HL-60/S4 (cell line): ENCODE data around the gene ZMIZ1.

Experiments used
- in situ Hi-C: fragments of 300-500 bp; cut with MboI; formaldehyde crosslinking; loops from 2 replicates; pipeline ENCODE4 v1.14.3; 2022; ENCODE audit warnings: low sequenced_read_pairs

Gene ZMIZ1

DNA sequence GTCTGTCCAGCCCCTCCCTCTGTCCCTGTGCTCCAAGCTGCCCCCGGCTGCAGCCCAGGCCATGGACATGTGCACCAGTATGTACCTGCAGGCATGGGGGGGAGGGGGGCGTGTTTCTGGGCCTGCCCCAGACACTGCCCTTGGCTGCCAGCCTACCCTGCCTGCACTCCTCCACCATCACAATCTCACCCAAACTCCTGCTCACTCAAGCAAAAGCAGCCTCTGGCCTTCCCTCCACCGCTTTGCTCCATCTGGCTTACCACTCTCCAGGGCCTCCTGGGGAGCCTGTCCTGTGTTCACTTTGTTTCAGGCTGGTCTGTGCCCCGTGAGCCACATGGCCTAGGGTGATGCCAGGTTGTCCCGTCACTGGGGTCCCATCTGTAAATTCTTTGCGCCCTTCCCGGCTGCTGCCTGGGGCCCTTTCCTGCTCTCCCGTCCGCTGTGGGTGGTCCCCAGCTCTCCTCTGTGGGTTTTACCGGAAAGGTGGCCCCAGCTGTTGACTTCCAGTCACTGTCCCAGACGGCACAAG, 245.2 kb downstream of the ZMIZ1 start:
- in situ Hi-C loops: no loop called here

DNA sequence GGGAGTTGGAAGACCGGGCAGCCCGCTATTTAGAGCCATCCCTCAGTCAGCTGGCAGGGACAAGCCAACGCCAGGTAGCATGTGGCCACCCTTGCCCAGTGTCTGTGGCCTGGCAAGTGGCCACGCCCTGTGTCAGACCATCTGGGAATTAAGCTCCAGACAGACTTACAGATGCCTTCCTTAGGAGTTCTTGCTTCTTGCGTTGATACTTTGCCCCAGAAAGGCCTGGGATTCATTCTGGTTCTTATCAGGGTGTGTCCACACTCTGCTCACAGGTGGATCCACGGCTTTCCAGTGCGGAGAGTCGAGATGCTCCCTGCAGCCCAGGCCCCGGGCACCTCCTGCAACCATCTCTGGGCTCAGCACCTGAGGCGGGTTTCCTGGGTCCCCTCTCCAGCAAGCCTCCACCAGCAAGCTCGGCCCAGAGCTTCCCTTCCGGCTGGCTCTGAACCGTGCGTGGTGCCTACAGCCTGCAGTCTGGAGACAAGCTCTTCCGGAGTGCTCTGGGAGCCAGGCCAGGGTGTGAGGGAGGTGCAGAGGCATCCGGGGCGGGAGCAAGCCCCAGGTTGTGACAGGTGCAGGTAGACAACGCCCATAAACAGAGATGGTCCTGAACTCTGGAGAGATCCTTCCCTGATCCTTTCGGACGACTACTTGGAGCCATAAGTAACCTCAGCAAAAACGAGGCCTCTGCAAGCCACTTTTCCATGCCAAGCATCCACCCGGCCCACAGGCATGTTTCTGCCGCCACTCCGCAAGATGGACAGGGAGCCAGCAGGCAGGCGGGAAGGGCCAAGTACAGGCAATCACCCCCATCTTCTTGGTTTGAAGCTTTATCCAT, 246.2 kb downstream of the ZMIZ1 start:
- in situ Hi-C loops: no loop called here

DNA sequence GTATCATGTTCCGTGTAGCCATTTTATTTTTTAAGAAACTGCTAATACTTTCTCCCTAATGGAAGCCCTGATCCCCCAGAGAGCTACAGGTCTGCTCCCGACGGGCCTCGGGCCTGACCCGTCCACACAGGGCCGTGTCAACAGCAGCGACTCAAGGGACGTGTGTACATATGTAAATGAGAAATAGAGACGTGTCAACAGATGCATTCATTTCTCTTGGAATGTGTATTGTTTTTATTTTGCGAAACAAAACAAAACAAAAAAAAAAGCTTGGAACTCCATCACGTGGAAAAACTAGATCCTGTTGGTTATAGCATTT, 246.8 kb downstream of the ZMIZ1 start:
- in situ Hi-C loops: no loop called here

DNA sequence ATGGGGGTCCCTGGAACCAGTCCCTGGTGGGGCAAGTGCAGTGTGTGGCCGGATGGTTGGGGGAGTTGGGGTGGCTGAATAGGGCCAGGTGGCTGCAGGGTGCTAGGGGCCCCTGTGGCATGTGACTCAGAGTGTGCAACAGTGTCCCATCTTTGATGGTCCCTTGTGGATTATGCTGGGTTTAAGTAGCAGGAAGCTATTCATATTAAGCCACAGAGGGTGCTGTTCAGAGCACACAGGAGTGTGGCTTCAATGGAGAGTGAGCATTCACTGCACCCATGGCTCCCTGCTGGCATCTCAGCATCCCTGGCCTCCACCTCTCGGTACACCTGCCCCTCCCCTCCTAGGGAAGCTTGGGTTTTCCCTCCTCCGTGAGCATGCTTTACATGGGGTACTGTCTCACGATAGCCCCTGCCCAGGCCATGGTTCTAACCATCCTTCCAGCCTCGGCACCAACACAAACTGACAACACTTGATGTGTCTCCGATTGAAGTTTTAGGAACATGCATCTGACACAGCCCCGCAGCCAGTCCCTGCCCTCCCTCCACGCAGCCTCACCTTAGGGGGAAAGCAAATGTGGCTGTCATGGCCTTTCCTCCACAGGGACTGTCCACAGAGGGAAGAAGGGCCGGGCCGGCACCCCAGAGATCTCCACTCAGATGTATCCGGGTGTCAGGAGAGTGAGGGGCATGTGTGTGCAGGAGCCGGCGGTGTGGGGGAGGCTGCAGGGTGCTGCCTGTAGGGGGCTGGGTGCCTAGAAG, 248.1 kb downstream of the ZMIZ1 start:
- in situ Hi-C loops: no loop called here

DNA sequence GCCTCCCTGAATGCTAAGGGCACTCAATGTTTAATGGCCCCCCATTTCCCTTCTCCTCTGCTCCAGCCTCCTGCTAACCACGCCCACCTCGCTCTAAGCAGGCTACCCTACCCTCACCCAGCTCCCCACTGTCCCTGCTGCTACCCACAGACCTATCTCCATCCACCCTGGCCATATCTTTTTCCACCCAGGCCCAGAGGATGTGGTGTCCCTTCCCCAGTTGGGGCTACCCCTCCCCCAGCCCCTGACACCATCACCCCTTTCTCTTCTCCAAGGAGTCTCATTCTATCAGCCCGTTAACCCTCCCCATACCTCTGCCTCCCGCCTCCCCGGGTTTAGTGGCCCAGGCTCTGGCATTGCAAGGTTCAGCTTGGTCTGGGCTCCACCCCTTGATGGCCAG, 249.6 kb downstream of the ZMIZ1 start:
- in situ Hi-C loops: no loop called here

DNA sequence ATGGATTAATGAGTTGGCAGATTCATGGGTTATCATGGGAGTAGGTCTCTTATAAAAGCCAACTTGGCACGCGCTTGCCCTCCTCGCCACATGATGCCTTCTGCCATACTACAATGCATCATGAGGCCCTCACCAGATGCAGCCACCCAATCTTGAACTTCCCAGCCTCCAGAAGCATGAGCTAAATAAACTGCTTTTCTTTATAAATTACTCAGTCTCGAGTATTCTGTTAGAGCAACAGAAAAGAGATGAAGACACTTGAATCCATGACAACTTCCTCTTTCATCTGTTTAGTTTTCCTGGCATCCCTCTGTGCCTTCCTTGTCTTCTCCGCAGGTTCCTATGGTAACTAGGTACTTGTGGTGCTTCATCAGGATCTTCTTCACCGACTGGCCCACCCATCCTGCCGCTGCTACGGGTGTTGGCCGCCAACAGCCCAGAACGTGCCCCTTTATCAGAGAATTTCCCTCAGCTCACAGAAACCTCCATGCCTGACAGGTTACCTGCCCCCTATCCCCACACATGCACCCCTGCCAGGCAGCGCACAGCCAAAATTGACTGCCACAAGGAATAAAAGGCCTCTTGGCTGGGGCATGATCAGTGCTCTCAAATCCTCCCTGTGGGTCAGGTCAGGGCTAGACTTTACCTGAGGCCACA, 250.5 kb downstream of the ZMIZ1 start:
- in situ Hi-C loops: no loop called here

DNA sequence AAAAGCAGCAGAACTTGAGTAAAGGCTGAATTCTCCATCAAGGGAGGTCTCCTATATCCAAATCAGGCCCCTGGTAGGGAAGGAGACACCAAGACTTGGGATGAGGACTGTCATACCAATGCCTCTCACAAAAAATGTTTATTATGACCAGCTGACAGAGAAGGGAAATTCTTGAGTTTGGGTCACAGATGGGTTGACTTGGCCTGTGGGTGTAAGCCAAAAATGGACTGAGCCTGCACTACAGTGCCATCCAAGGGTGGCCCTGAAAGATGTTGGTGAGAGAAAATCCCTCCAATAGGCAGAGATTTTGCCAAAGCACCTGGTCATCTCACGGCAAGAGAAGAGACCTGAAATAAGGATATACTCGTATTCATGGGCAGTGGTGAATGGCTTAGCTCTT, 251.6 kb downstream of the ZMIZ1 start:
- in situ Hi-C loops: no loop called here

DNA sequence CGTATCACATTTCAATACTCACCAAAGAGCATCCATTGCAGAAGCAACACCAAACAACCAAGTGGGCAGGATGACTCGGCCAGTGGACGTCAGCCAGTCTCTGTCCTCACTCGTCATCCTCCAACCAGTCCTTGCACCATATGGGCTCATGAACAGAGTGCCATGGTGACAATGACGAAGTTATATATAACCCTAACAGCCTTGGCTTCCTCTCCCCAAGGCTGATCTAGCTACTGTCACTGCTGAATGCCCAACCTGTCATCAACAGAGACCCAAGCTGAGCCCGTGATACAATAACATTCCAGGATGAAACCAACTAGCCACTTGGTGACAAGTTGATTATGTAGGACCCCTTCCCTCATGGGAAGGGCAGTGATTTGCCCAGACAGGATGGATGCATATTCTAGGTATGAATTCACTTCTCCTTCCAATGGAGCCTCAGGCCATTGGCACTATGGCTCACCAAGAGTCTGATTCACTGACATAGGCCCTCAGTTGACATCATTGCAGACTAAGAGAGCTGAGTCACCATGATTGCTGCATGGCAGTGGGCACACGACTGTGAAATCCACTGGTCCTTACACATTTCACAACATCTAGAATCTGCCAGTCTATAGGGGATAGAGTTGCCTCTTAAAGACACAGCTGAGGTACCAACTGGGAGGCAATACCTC, 252.2 kb downstream of the ZMIZ1 start:
- in situ Hi-C loops: no loop called here

DNA sequence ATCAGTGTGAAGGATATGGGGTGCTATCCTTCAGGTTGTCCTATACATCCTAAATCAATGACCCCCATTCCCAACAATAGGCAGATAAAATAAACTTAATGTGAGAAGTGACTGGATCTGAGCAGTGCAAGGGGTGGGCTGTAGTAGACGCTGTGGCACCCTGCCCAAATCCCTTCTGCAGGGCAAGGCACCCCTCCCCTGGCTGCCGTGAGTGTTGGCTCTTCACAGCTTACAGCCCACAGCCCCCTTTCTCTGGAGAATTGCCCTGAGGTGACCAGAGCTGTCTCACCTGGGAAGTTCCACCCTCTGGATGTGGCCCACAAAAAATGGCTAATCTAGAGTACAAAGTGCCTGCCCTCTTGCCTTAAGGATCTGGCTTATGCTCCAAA, 252.7 kb downstream of the ZMIZ1 start:
- in situ Hi-C loops: no loop called here

DNA sequence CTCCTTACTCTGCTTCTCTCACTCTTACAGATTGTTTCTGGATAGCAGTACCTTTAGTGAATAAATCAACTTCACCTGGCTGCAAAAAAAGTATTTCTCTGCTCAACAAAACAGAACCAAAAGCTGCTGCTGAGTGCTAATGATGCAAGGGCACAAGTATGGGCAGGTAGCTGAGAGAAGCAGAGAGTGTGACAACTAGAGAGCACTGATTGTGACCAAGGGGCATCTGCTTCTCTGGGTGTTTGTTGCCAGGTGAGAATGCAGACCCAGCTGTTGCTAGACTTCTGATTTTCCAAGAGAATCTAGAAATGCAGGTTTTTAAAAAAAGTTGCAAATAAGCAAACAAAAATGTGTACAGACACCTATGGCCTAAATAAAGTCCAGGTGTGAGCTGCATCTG, 253.2 kb downstream of the ZMIZ1 start:
- in situ Hi-C loops: no loop called here

DNA sequence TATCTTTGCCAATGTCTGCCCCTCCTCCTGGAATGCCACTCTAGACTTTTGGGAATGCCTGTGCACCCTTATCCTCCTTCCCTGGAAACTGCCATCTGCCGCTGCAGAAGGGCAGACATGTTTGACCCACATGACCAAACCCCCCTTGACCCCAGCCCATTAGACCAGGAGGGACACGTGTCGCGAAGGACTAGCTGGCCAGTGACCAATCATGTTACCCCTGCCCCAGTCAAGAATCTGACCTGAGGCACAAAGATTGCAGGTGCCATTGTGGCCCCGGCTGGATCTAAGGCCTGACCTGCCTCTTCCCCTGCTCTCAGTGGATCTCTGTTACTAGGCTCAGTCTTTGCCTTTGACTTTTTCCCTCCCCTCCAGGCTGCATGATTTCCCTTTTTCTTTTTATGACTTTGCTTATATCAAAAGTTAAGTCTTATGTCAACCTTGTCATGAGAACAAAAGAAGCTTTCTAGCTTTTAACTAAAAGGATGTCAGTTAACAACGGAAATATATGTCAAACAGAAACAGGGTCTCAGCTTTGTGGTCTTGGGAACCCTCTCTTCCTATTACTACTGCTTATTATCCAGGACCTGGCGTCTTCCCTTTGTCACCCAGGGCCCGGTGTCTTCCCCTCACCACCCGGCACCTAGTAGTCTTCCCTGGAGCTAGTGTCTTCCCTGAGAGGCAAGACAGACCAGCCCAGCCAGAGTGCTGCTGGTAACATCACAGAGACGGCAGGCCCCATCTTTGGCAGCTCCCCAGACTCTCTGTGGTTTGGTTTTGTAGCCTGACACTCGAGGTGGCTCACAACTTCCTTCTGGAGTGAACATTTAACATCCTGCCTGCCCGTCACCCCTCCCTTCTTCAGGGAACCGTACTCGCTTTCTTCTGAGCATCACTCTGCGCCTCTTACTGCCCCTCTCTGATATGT, 254.1 kb downstream of the ZMIZ1 start:
- in situ Hi-C loops: no loop called here

DNA sequence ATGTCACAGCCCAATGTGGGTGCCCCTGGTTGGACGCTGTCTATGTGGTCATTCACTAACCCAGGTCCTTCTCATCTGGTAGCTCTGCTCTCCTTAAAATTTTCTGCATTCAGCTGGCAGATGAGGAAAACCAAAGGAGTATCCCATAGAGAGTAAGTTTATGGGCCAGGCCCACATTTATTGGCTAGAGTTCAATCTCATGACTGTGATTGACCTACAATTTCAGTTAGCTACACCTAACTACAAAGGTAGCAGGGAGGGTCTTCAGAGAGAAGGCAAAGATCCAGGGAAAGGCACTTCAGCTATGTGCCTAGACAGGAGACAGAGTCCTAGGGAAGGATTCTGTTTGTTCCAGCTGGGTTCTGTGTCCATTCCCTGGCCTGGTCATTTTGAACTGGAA, 254.8 kb downstream of the ZMIZ1 start:
- in situ Hi-C loops: no loop called here

DNA sequence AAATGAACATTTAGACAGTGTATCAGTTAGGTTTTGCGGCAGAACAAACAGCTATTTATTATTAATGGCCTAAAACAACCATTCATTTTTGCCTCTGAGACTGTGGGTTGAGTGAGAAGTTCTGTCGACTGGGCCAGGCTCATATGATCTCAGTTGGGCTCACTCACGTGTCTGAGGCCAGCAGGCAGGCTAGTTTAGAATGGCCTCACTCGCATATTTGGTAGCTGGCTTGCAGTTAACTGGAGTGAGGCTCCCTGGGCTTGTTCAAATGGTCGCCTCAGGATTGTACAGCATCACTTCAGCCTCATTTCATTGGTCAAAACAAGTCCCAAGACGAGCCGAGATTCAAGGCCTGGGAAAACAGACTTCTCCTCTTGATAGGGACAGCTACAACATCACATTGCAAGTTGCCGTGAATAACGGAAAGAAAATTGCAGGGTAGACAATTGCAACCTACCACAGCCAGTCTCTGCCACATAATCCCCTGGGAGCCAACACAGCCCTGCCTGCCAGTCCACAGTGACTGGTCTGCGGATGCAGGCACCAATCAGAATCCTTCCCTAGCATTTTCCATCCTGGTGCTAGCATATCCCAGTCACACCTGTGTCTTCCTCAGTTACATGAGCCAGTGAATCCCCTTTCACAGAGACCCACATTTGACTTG, 255.4 kb downstream of the ZMIZ1 start:
- in situ Hi-C loops: no loop called here

DNA sequence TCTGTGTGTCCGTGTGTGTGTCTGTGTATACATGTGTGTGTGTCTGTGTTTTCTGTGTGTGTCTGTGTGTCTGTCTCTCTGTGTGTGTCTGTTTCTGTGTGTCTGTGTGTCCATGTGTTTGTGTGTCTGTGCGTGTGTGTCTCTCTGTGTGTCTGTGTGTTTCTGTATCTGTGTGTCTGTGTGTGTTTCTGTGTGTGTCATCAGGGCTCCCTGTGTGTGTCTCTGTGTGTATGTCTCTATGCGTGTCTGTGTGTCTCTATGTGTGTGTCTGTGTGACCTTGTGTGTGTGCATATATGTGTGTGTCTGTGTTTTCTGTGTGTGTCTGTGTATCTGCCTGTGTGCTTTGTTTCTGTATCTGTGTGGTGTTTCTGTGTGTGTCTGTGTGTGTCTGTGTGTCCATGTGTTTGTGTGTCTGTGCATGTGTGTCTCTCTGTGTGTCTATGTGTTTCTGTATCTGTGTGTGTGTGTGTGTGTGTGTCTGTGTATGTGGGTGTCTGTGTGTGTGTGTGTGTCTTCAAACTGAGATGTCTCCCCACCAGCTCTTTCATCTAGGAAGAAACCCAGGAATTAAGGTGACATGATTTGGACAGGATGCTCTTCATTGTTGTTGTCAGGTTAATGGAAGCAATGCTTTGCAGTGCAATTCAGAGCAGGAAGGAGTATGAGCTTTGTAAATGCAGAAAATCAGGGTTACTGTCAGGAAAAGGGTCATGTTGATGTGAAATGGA, 257.8 kb downstream of the ZMIZ1 start:
- in situ Hi-C loops: no loop called here

DNA sequence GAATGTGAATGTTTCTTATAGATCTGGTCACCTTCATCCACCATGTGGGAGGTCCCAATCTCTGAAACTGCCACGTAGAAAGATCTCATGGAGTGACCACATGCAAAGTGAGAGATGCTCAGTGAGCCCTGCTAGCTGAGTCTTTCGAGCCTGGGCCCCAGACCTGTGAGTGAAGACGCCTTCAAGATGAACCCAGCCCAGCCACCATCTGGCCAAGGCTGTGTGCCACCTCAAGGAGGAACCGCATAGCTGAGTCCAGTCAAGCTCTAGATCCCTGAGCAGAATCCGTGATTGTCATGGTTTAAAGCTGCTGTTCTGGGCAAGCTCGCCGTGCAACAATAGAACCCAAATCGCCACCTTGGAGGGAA, 258.3 kb downstream of the ZMIZ1 start:
- in situ Hi-C loops: no loop called here

DNA sequence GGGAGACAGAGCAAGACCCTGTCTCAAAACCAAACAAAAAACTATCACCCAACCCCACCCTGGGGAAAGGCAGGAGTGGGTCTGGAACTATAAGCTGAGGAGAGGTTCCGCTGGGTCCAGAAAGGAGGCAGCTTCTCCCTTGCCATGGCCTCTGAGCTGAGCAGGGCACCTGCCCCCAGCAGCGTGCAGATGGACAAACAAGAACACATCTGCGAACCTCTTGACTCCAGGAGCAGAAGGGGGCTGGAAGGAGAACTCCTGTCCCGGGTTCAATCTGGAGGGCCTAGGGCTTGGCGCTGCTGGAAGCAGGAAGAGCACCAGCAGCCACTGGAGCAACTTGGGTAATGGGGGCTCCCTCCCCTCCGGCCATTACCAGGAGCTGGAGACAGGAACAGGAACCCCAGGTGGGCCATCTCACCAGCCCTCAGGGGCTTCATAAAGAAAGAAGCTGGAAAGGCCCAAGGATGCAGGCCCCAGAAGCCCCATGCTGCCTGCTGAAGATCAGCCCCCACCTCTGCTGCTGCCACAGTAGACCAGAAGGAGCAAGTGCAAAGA, 259.5 kb downstream of the ZMIZ1 start:
- in situ Hi-C loops: no loop called here

DNA sequence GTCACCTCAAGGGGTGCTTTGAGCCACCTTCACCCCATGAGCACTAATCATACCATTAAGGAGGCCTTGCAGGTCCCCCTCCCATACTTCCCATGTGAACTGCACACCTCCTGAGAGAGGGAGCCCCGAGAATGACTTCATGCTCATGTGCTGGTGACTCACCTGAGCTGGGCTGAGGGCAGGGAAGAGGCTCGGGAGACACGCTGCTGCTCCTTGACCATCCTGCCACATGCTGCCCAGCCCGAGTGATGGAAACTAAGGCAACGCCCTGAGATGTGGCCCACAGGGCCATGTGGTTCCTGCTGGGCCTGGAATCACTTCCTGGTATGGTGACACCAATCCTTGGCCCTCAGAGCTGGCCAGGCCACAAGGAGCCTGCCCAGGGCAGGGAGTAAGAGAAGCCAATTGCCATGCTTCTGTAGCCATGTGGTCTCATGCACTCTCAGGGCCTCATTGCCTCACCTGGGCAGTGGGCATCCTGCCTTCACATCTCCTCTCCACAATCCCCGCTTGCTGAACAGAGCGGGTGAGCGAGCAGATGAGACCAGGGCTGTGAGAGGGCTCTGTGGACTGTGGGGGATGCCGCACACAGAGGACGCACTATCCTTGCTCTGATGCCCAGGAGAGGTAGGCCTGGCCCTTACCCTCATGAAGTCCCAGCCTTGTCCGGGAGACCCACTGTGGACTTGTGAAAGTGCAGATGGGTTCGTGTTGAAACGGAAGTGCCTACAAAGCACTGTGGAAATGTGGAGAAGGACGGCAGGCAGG, 260.2 kb downstream of the ZMIZ1 start:
- in situ Hi-C loops: no loop called here

DNA sequence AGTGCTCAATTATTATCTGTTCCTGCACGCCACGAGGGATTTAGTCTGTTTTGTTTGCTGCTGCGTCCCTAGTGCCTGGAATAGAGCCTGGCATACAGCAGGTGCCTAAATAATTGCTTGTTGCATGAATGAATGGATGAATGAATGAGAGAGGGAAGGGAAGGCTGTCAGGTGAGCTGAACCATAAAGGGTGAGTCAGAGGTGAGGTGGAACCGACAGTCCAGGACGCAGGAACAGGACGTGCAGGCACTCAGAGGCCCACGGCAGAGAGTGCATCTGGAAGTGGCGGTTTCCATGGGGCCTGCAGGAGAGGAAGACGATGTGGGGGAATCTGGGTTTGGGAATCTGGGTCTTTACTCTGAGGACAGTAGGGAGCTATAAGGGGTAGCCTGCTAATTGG, 260.8 kb downstream of the ZMIZ1 start:
- in situ Hi-C loops: no loop called here
